HFFc6 (cell line): ENCODE results near the gene CRYM. TPM values are rescaled to one million over a fixed set of nuclear protein-coding genes. Genes with fewer than 3 reads are reported as not detected.
"Not testable (repeated sequence)": the region's sequence is repeated elsewhere in the genome, so short reads cannot be mapped to it uniquely, and the experiment has no call there.

ENCODE experiments used
- DNase-seq: peaks from one replicate; pipeline ENCODE4 v3.0.0-alpha.2; 2018
- H3K27ac Mint-ChIP-seq: 2 replicates; pipeline ENCODE4 v1.8.0; 2020; ENCODE audit warnings: mild to moderate bottlenecking, mixed read lengths
- H3K27me3 Mint-ChIP-seq: 2 replicates; pipeline ENCODE4 v1.8.0; 2021; ENCODE audit warnings: mild to moderate bottlenecking, moderate library complexity, mixed read lengths; ENCODE audit not compliant: insufficient read depth
- H3K36me3 Mint-ChIP-seq: 2 replicates; pipeline ENCODE4 v1.8.0; 2021; ENCODE audit warnings: low read depth, mixed read lengths
- H3K4me1 Mint-ChIP-seq: 2 replicates; pipeline ENCODE4 v1.8.0; 2020; ENCODE audit warnings: low read depth, mixed read lengths
- H3K4me3 Mint-ChIP-seq: 2 replicates; pipeline ENCODE4 v1.8.0; 2020; ENCODE audit warnings: mild to moderate bottlenecking, moderate library complexity, mixed read lengths
- H3K9me3 Mint-ChIP-seq: 2 replicates; pipeline ENCODE4 v1.8.0; 2020; ENCODE audit warnings: mild to moderate bottlenecking, mixed read lengths
- total RNA-seq, 6 experiments: library from RNA; stranded (reverse); fragmentation: NEBNext Ultra II Directional; extraction: Animal tissue kit (Norgen Biotek cat#: 25700); gene quantifications; 2 replicates in 1 of 6; 3 replicates in 5 of 6; pipeline ENCODE4 v1.2.3, GENCODE V29; 2021
- TF ChIP-seq, protein P1 (sequence below): fragments of 200-600 bp; sonication (generic); IDR thresholded peaks from 2 replicates; pipeline ENCODE4 v1.5.0; 2021; ENCODE audit warnings: antibody characterized with exemption, mild to moderate bottlenecking

The CRYM gene
- total RNA-seq, 6 experiments from 2014 or later = not detected

DNA sequence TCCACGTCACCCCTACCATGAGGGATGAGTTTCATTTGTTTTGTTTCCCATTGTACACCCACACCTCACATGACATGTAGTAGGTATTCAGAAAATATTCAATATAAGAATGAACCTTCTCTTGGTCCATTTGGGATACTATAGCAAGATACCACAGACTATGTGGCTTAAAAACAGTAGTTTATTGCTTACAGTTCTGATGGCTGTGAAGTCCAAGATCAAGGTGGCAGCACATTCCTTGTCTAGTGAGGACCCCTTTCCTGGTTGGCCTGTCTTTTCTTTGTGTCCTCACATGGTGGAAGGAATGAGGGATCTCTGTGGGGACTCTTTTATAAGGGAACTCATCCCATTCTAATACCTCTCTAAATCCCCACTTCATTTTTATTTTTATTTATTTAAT lies 36.2 kb upstream of the CRYM start:
- no peaks in the 10 kb centered on the region for H3K4me1 Mint-ChIP-seq
- no peak overlapping the region for H3K4me3 Mint-ChIP-seq
- H3K9me3 Mint-ChIP-seq = no peaks in the 10 kb centered on the region
- TF ChIP-seq, protein P1, sequence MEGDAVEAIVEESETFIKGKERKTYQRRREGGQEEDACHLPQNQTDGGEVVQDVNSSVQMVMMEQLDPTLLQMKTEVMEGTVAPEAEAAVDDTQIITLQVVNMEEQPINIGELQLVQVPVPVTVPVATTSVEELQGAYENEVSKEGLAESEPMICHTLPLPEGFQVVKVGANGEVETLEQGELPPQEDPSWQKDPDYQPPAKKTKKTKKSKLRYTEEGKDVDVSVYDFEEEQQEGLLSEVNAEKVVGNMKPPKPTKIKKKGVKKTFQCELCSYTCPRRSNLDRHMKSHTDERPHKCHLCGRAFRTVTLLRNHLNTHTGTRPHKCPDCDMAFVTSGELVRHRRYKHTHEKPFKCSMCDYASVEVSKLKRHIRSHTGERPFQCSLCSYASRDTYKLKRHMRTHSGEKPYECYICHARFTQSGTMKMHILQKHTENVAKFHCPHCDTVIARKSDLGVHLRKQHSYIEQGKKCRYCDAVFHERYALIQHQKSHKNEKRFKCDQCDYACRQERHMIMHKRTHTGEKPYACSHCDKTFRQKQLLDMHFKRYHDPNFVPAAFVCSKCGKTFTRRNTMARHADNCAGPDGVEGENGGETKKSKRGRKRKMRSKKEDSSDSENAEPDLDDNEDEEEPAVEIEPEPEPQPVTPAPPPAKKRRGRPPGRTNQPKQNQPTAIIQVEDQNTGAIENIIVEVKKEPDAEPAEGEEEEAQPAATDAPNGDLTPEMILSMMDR = no peak
- H3K36me3 Mint-ChIP-seq = peaks cover 6% of the 10 kb centered on the region
- no peak overlapping the region for H3K27ac Mint-ChIP-seq
- DNase-seq = no peak
- H3K27me3 Mint-ChIP-seq = no peaks in the 10 kb centered on the region; the same call in 1 of the 2 replicates

- H3K4me3 Mint-ChIP-seq, DNase-seq, H3K4me1 Mint-ChIP-seq, H3K27me3 Mint-ChIP-seq, H3K27ac Mint-ChIP-seq, H3K9me3 Mint-ChIP-seq: not testable (repeated sequence)
- peaks cover 15% of the 10 kb centered on the region for H3K36me3 Mint-ChIP-seq
These were observed 34.8 kb upstream of the CRYM start for GRCh38 chr16:21312863-21313372.

- not testable (repeated sequence) for H3K4me3 Mint-ChIP-seq, H3K4me1 Mint-ChIP-seq, H3K27ac Mint-ChIP-seq, H3K9me3 Mint-ChIP-seq, DNase-seq, H3K27me3 Mint-ChIP-seq
- peaks cover 15% of the 10 kb centered on the region for H3K36me3 Mint-ChIP-seq
These were observed 34.0 kb upstream of the CRYM start for GRCh38 chr16:21312046-21312445.

- not testable (repeated sequence) for H3K27ac Mint-ChIP-seq, H3K36me3 Mint-ChIP-seq, DNase-seq, H3K4me3 Mint-ChIP-seq, H3K9me3 Mint-ChIP-seq, H3K27me3 Mint-ChIP-seq
- peaks cover 22% of the 10 kb centered on the region for H3K4me1 Mint-ChIP-seq
These were observed 28.6 kb upstream of the CRYM start for GRCh38 chr16:21306712-21307111.

GRCh38 chr16:21302898-21303528 lies 24.9 kb upstream of the CRYM start:
- H3K9me3 Mint-ChIP-seq = no peaks in the 10 kb centered on the region
- peak overlapping the region; percentile 92 for H3K4me3 Mint-ChIP-seq
- H3K27ac Mint-ChIP-seq = peak overlapping the region; percentile 81
- H3K4me1 Mint-ChIP-seq = peaks cover 38% of the 10 kb centered on the region
- no peaks in the 10 kb centered on the region for H3K36me3 Mint-ChIP-seq
- H3K27me3 Mint-ChIP-seq = no peaks in the 10 kb centered on the region
- TF ChIP-seq, protein P1 = no peak
- peak; percentile 78 for DNase-seq

DNA sequence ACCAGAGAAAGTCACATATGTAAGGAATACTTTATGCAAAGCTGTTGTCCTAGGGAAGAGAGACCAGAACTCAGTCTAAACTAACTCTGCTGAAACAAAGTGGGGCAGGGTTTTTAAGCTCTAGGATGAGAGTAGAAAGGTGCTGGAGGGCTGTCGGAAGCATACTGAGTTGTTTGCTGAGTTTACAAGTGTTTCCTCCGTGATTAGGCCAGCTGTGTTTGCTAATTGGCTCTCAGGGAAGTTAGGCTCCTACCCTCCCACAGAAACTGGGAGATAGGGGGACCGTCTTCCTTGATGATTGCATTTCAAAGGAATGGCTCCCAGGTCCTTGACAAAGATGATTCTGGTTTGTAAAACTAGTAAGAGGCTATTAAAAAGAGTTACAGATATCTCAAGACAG lies 24.4 kb upstream of the CRYM start:
- no peaks in the 10 kb centered on the region for H3K9me3 Mint-ChIP-seq
- peaks cover 38% of the 10 kb centered on the region for H3K4me1 Mint-ChIP-seq
- DNase-seq = no peak
- no peaks in the 10 kb centered on the region for H3K36me3 Mint-ChIP-seq
- no peaks in the 10 kb centered on the region for H3K27me3 Mint-ChIP-seq
- peak overlapping the region; percentile 81 for H3K27ac Mint-ChIP-seq
- peak overlapping the region; percentile 92 for H3K4me3 Mint-ChIP-seq
- TF ChIP-seq, protein P1 = no peak

GRCh38 chr16:21301895-21302291 lies 23.8 kb upstream of the CRYM start:
- DNase-seq = no peak
- TF ChIP-seq, protein P1 = no peak
- no peaks in the 10 kb centered on the region for H3K9me3 Mint-ChIP-seq
- H3K4me3 Mint-ChIP-seq = peak overlapping the region; percentile 92
- peak overlapping the region; percentile 81 for H3K27ac Mint-ChIP-seq
- H3K4me1 Mint-ChIP-seq = peaks cover 38% of the 10 kb centered on the region
- H3K36me3 Mint-ChIP-seq = no peaks in the 10 kb centered on the region
- no peaks in the 10 kb centered on the region for H3K27me3 Mint-ChIP-seq
